Endothelial cell of umbilical vein (primary cell): ENCODE data around the gene MT3.

ENCODE experiments used
- CTCF ChIP-seq, 2 donors: IDR thresholded peaks; 1 replicate in 1 of 2; 2 replicates in 1 of 2; pipeline ENCODE4 v1.5.1; 2011; ENCODE audit warnings: low read length in 2 of 2, mild to moderate bottlenecking in 2 of 2, moderate library complexity in 2 of 2, control low read depth in 1 of 2, inconsistent platforms in 1 of 2, low read depth in 1 of 2; ENCODE audit not compliant: insufficient read depth in 1 of 2; ENCODE audit errors: extremely low read depth in 1 of 2
- MAX ChIP-seq: IDR thresholded peaks from 2 replicates; pipeline ENCODE4 v1.6.1; 2011; ENCODE audit not compliant: insufficient read depth, insufficient read length
- POLR2A ChIP-seq: IDR thresholded peaks from 2 replicates; pipeline ENCODE4 v1.6.1; 2012; ENCODE audit warnings: low read depth, mild to moderate bottlenecking, control low read depth, low read length

- TF ChIP-seq MAX (no peak), CTCF (IDR thresholded peaks at IDR 0.05; ENCODE audit: extremely low read depth in 1 of 2, insufficient read depth in 1 of 2, low read depth in 1 of 2, low read length in 2 of 2) (no peak), POLR2A (no peak)
Observed at GRCh38 chr16:56549744-56550385, 39.5 kb upstream of the MT3 start.
